HG02571 (cell line): Measurements from ENCODE around the gene EIF2S2.

ENCODE experiments used
- ATAC-seq: cut with Tn5 transposase; IDR thresholded peaks from one replicate; pipeline ENCODE4 v1.9.1; 2021; ENCODE audit warnings: mild to moderate bottlenecking, moderate library complexity; ENCODE audit not compliant: unreplicated experiment

The EIF2S2 gene

DNA sequence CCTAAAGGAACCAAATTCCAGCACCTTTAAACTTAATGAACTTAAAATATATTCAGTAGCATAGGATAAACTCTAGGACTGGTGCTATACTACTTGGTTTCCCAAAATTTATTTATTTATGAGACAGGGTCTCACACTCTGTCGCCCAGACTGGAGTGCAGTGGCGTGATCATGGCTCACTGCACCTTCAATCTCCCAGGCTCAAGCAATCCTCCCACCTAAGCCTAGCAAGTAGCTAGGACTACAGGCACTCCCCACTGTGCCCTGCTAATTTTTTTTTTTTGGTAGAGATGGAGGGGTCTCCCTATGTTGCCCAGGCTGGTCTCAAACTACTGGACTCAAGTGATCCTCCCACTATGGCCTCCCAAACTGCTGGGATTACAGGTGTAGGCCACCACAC is 21.4 kb downstream of the EIF2S2 start:
- no peak for ATAC-seq

- ATAC-seq = no peak
Observed at GRCh38 chr20:34089655-34090345, 22.2 kb downstream of the EIF2S2 start.

- no peak for ATAC-seq
Observed at GRCh38 chr20:34089175-34089479, 22.9 kb downstream of the EIF2S2 start.

GRCh38 chr20:34088305-34089174 is 23.5 kb downstream of the EIF2S2 start:
- no peak for ATAC-seq

DNA sequence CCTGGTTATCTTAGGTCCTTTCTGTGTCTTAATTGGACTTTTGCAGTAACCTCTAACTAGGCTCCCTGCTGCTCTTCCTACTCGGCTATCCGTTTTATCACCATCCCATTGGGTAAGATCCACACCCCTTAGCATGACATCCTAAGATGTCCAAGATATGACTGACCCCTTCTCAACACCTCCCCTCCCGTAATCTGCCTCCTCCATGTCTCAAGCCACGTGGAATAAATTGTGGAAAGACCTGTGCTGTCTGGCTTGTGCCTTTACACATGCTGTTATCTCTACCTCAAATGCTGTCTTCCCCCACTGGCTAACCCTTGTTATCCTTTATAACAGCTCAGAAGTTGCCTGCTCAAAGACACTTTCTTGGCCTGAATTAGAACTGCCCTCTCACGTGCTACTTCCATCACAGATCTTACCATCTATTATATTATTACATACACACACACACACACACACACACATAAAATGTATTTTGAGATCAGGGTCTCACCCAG is 26.5 kb downstream of the EIF2S2 start:
- no peak for ATAC-seq

GRCh38 chr20:34084227-34084923 is 27.7 kb downstream of the EIF2S2 start:
- ATAC-seq = no peak

DNA sequence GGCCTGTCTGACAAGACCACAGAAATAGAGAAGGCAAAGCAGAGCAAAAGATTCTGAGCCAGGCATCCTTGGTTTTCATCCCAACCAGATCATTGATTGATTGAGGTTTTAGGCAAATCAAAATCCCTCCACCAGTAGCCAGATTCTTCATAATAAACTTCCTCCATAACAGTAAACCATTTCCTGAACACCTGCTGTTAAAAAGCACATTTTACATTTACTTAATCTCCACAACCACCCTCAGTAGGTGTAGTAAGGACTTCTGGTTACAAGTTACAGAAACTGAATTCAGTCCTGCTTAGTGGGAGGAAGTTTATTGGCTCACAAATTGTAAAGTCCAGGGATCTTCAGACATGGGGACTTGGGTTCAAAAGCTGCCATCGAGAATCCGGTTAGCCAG is 28.3 kb downstream of the EIF2S2 start:
- no peak for ATAC-seq

GRCh38 chr20:34083137-34083536 is 28.9 kb downstream of the EIF2S2 start:
- ATAC-seq = no peak

- ATAC-seq = no peak
Observed at GRCh38 chr20:34082232-34082887, 29.7 kb downstream of the EIF2S2 start.

GRCh38 chr20:34079818-34080217 is 32.2 kb downstream of the EIF2S2 start:
- no peak for ATAC-seq

DNA sequence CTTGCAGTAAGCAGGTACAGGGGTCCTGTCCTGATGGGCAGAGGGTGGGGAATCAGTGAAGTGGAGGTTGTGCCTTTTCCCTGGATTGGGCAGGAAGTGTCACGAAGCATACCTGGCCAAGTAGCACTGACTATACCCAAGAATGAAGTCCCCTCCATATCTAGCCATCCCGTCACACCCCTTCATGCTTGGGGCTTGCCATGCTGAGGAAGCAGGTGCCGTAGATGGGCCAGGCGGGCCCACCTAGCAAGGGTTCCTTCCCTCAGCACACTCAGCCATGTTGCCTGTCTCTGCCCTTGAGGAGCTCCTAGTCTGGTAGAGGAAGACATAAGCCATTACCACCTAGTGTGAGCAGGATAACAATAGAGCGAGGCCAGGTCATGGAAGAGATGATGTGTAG is 33.5 kb downstream of the EIF2S2 start:
- ATAC-seq = no peak

- no peak for ATAC-seq
Observed at GRCh38 chr20:34076952-34077351, 35.1 kb downstream of the EIF2S2 start.

DNA sequence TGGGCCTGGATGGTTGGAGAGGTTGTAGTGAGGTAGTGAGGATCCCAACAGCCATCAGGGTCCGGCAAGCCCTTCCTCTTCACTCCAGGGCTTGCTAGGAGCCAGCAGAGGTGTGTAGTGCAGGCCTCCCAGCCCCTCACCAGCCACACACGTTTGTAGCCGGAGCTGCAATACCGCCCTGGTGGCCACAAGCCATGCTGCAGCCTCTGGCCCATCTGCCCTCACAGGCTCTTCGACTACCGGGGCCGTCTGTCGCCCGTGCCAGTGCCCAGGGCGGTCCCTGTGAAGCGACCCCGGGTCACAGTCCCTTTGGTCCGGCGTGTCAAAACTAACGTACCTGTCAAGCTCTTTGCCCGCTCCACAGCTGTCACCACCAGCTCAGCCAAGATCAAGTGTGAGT is 36.4 kb downstream of the EIF2S2 start:
- ATAC-seq = no peak

DNA sequence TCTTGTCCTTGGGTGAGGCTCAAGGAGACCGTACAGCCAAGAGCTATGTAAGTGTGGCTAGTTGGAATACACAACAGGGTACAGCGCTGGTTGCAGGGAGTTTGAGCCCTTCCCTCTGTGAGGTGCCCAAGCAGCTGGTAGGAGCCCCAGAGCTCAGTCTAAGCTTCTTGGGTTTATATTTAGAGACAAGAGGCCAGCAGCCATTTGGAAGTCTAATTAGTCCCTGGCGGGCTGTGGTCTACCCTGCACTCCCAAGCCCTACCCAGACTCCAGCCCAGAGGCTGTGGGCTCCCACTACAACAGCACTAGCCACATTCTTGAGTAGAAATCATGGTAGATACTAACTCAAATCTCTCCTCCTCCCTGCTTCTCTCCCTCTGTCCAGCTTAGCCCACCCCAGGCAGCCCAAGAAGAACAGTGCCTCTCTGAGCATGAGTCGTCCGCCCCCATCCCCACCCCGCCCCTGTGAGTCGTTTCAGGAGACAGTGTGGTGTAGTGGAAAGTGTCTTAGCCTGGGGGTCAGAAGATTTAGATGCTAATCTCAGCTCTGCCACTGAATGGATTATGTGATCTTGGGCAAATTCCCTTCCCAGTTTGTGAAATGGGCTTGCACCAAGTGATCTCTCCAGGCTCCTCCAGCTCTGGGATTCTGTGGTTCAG is 37.8 kb downstream of the EIF2S2 start:
- ATAC-seq = no peak

DNA sequence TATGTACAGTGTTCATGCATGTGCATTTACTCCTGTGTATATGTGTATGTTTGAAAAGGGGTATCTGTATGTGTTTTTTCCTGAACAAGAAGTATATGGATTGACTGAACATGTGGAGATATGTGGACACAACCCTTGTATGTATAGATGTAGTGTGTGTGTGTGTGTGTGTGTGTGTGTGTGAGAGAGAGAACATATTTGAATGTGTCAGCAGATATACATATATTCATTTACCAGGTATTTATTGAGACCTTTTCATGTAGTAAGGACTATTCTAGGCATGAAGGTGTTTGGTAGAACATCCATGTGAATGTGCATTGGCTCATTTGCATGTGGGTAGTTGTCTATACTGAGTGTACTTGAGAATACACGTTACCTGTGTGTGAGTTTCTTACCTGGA is 39.3 kb downstream of the EIF2S2 start:
- no peak for ATAC-seq

GRCh38 chr20:34072076-34072475 is 40.0 kb downstream of the EIF2S2 start:
- no peak for ATAC-seq

GRCh38 chr20:34070859-34071258 is 41.2 kb downstream of the EIF2S2 start:
- no peak for ATAC-seq

DNA sequence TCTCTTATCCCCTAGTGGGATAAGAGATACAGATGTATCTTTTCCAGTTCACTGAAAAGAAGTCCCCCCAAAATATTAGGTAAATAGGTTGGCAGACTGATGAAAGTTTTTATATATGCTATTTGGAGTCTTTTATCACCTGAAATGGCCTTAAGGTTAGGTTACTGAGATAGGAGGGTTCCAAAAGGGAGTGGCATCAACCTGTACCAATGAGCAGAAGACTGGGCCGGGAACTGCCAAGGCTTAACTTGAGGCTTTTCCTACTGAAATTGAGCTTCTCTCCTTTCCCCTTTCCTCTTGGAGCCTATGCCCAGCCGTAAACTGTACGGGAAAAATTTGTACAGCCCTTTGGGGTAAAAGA is 42.0 kb downstream of the EIF2S2 start:
- ATAC-seq = no peak

GRCh38 chr20:34069341-34070078 is 42.5 kb downstream of the EIF2S2 start:
- no peak for ATAC-seq

GRCh38 chr20:34068001-34068400 is 44.0 kb downstream of the EIF2S2 start:
- no peak for ATAC-seq
